ENCODE results near the gene NR2E1.

GRCh38 chr6:108169464-108170331 lies 3.9 kb downstream of the NR2E1 start:
- TF ChIP-seq CTCF (IDR thresholded peaks at IDR 0.05) (no peak), POLR2A (IDR thresholded peaks at IDR 0.05) (no peak), EP300 (IDR thresholded peaks at IDR 0.05) (no peak)
